Bronchial epithelial cell (primary cell): ENCODE results near the gene ZBTB17. TPM values are rescaled to one million over a fixed set of nuclear protein-coding genes. Genes with fewer than 3 reads are reported as not detected.

Source experiments
- DNase-seq: peaks from one replicate; pipeline ENCODE4 v3.0.0-alpha.2; 2010; ENCODE audit warnings: low read depth
- FAIRE-seq: peaks from 2 replicates; lab custom pipeline; 2011; peaks lifted over from hg19 to GRCh38; lab: Jason Lieb, UNC
- H3K27me3 ChIP-seq: 2 replicates; pipeline ENCODE4 v1.5.1; 2011; ENCODE audit warnings: low read length; ENCODE audit not compliant: control insufficient read depth, insufficient read depth
- H3K36me3 ChIP-seq: 2 replicates; pipeline ENCODE4 v1.5.1; 2011; ENCODE audit warnings: low read length; ENCODE audit not compliant: control insufficient read depth, insufficient read depth
- H3K4me3 ChIP-seq: 2 replicates; pipeline ENCODE4 v1.5.1; 2011; ENCODE audit warnings: mild to moderate bottlenecking, low read depth, low read length, control low read depth
- CTCF ChIP-seq: IDR thresholded peaks from 2 replicates; pipeline ENCODE4 v1.5.1; 2011; ENCODE audit warnings: mild to moderate bottlenecking, moderate library complexity, low read length, control low read depth, inconsistent platforms; ENCODE audit not compliant: insufficient read depth, severe bottlenecking
- total RNA-seq: library from RNA; depleted of rRNA; stranded (reverse); fragments of >200 nt; gene quantifications from 2 replicates; pipeline ENCODE4 v1.2.1, GENCODE V29; 2014

Gene ZBTB17
- total RNA-seq, 1 donor from 2014 or later = 33.7 TPM

- no peak for DNase-seq
- no peak overlapping the region for H3K4me3 ChIP-seq
- H3K27me3 ChIP-seq = no peaks in the 10 kb centered on the region
- H3K36me3 ChIP-seq = peaks cover 3% of the 10 kb centered on the region
- no peak for FAIRE-seq
- no peak for TF ChIP-seq CTCF
Observed at GRCh38 chr1:15962176-15962575, 13.7 kb downstream of the ZBTB17 start.

GRCh38 chr1:15961492-15961891, 14.4 kb downstream of the ZBTB17 start:
- FAIRE-seq = no peak
- no peak overlapping the region for H3K4me3 ChIP-seq
- no peak for TF ChIP-seq CTCF
- no peak for DNase-seq
- H3K27me3 ChIP-seq = no peaks in the 10 kb centered on the region
- H3K36me3 ChIP-seq = peaks cover 3% of the 10 kb centered on the region

GRCh38 chr1:15960808-15961207, 15.1 kb downstream of the ZBTB17 start:
- FAIRE-seq (no peak), DNase-seq (no peak)
- no peak for TF ChIP-seq CTCF
- Histone ChIP-seq H3K36me3 (peaks cover 3% of the 10 kb centered on the region), H3K27me3 (no peaks in the 10 kb centered on the region), H3K4me3 (no peak overlapping the region)

GRCh38 chr1:15959827-15960446, 16.0 kb downstream of the ZBTB17 start:
- FAIRE-seq (no peak), DNase-seq (no peak)
- TF ChIP-seq CTCF = no peak
- Histone ChIP-seq H3K4me3 (no peak overlapping the region), H3K36me3 (peaks cover 3% of the 10 kb centered on the region), H3K27me3 (no peaks in the 10 kb centered on the region)

DNA sequence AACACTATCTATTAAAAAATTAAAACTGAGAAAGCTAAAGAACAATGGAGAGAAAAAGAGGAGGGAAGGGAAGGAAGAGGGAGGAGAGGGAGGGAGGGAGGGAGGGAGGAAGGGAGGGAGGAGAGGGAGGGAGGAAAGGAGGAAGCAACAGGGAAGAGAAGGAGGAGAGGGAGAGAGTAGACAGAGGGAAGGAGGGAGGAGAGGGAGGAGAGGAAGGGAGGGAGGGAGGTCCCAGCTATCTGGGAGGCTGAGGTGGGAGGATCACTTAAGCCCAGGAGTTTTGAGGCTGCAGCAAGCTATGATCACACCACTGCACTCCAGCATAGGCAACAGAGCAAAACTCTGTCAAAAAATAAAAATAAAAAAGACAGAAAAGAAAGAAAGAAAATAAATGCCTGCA, 16.5 kb downstream of the ZBTB17 start:
- Histone ChIP-seq H3K27me3 (no peaks in the 10 kb centered on the region), H3K4me3 (no peak overlapping the region), H3K36me3 (peaks cover 3% of the 10 kb centered on the region)
- FAIRE-seq (no peak), DNase-seq (no peak)
- no peak for TF ChIP-seq CTCF

DNA sequence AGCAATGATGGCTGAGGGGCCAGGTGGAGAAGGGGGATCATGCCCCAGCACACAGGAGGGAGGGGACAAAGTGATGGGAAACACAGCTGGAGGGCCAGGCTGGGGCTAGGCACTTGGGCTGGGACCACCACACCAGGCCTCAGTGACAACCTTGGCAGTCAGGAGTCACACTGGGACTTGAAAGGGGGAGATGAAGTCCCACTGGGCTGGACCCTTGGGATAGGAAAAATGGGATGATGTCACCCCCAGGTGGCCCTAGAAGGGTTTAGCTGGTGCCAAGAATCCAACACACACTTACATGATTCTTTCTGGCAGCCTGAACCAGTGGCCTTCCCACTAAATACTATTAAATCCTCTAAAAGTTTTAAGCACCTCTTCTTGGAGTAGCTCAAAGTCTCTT, 17.1 kb downstream of the ZBTB17 start:
- Histone ChIP-seq H3K27me3 (no peaks in the 10 kb centered on the region), H3K4me3 (no peak overlapping the region), H3K36me3 (peaks cover 3% of the 10 kb centered on the region)
- no peak for TF ChIP-seq CTCF
- no peak for FAIRE-seq
- no peak for DNase-seq
